GM12891 (cell line): ENCODE results near the gene PITPNM1.
"Not testable (repeated sequence)": the region's sequence is repeated elsewhere in the genome, so short reads cannot be mapped to it uniquely, and the experiment has no call there.

Source experiments
- POLR2A ChIP-seq: IDR thresholded peaks from 2 replicates; pipeline ENCODE4 v1.6.1; 2011; ENCODE audit warnings: low read depth, low read length, control low read depth
- POLR2AphosphoS5 ChIP-seq: IDR thresholded peaks from 2 replicates; pipeline ENCODE4 v1.6.1; 2011; ENCODE audit warnings: low read depth, low read length, control low read depth
- POU2F2 ChIP-seq: IDR thresholded peaks from 2 replicates; pipeline ENCODE4 v1.6.1; 2011; ENCODE audit warnings: low read depth, mild to moderate bottlenecking, control low read depth, low read length, moderate library complexity
- TAF1 ChIP-seq: IDR thresholded peaks from 2 replicates; pipeline ENCODE4 v1.6.1; 2011; ENCODE audit warnings: low read depth, low read length, control low read depth

DNA sequence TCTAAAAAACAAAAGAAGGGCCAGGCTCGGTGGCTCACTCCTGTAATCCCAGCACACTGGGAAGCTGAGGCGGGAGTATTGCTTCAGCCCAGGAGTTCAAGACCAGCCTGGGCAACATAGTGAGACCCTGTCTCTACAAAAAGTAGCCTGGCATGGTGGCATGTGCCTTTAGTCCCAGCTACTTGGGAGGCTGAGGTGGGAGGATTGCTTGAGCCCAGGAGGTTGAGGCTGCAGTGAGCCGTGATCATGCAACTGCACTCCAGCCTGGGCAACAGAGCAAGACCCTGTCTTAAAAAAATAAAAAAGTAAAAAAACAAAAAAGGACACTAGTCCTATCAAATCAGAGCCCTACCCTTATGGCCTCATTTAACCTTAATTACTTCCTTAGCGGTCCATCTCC, 6.4 kb upstream of the PITPNM1 start:
- not testable (repeated sequence) for TF ChIP-seq TAF1, POLR2A, POLR2AphosphoS5, POU2F2
